K562 (cell line): ENCODE results near the gene ARHGAP26. TPM values are rescaled to one million over a fixed set of nuclear protein-coding genes. Genes with fewer than 3 reads are reported as not detected.

Experiments used
- ATAC-seq: fragments of 200-7000 bp; cut with Tn5 transposase; 3 replicates; pipeline ENCODE4 v1.9.1; 2020; ENCODE audit warnings: moderate library complexity
- BruUV-seq: library from RNA; stranded (reverse); fragments of 400-500 nt; replicated peaks from 2 replicates; lab custom pipeline; 2021; lab: Mats Ljungman, UMichigan
- CTCF ChIA-PET: fragments of 300-600 bp; formaldehyde crosslinking; extraction: SDS; loops from one replicate; lab custom pipeline; 2021; ENCODE audit warnings: low intra/inter-chr PET ratio; lab: Yijun Ruan, JAX
- POLR2A ChIA-PET: fragments of 300-600, 350-650 bp; sonication (Branson Sonifier 250); formaldehyde crosslinking; extraction: SDS; loops from one replicate; lab custom pipeline; 2021; ENCODE audit warnings: antibody characterized with exemption, inconsistent platforms; lab: Yijun Ruan, JAX
- DNase-seq, 4 experiments: peaks; one replicate each; pipeline versions ENCODE4 v3.0.0 to v3.0.0-alpha.2; 2011 to 2018; ENCODE audit warnings: low spot score in 3 of 4, mixed read lengths in 3 of 4; ENCODE audit errors: extremely low read depth in 1 of 4
- FAIRE-seq: peaks from 2 replicates; lab custom pipeline; 2011; peaks lifted over from hg19 to GRCh38; lab: Jason Lieb, UNC
- H2AFZ ChIP-seq: 2 replicates; pipeline ENCODE4 v1.6.0; 2011; ENCODE audit warnings: low read depth, low read length, control low read depth, inconsistent platforms
- H3K27ac ChIP-seq: fragments of 200-600 bp; 3 replicates; pipeline ENCODE4 v1.8.0; 2011; ENCODE audit warnings: low read depth, mild to moderate bottlenecking, control low read depth, inconsistent platforms, low read length, moderate library complexity, mixed read lengths; ENCODE audit errors: extremely low read depth
- H3K27me3 ChIP-seq, 2 experiments: fragments of 300-600 bp in 1 of 2; 2 replicates in 1 of 2; 3 replicates in 1 of 2; pipeline versions ENCODE4 v1.6.0 to v1.8.0; 2011; ENCODE audit warnings: inconsistent platforms in 2 of 2, low read length in 2 of 2, mild to moderate bottlenecking in 1 of 2, mixed read lengths in 1 of 2, moderate library complexity in 1 of 2; ENCODE audit not compliant: control insufficient read depth in 2 of 2, insufficient read depth in 2 of 2
- H3K36me3 ChIP-seq: fragments of 300-600 bp; 3 replicates; pipeline ENCODE4 v1.8.0; 2011; ENCODE audit warnings: mild to moderate bottlenecking, low read length, inconsistent platforms; ENCODE audit not compliant: control insufficient read depth, insufficient read depth
- H3K4me1 ChIP-seq, 2 experiments: fragments of 200-600 bp in 1 of 2; replicated peaks in 1 of 2; 2 replicates in 1 of 2; 3 replicates in 1 of 2; pipeline versions ENCODE4 v1.5.1 to v1.8.0; 2011; ENCODE audit warnings: inconsistent platforms in 2 of 2, low read length in 2 of 2, mild to moderate bottlenecking in 1 of 2, mixed read lengths in 1 of 2, moderate library complexity in 1 of 2; ENCODE audit not compliant: control insufficient read depth in 2 of 2, insufficient read depth in 2 of 2
- H3K4me2 ChIP-seq: 2 replicates; pipeline ENCODE4 v1.6.1; 2011; ENCODE audit warnings: low read length, control low read depth, inconsistent platforms, mixed read lengths; ENCODE audit not compliant: insufficient read depth
- H3K4me3 ChIP-seq: fragments of 200-600 bp; sonication (generic), shearing (Covaris generic); 2 replicates; pipeline ENCODE4 v1.5.1; 2016; ENCODE audit warnings: control low read depth, inconsistent platforms
- H3K79me2 ChIP-seq: fragments of 200-600 bp; 3 replicates; pipeline ENCODE4 v1.8.0; 2011; ENCODE audit warnings: low read length, inconsistent platforms; ENCODE audit not compliant: control insufficient read depth, insufficient read depth
- H3K9ac ChIP-seq, 2 experiments: 2 replicates each; pipeline versions ENCODE4 v1.6.0 to v1.6.1; 2011; ENCODE audit warnings: low read depth in 2 of 2, low read length in 2 of 2, control low read depth in 1 of 2, inconsistent platforms in 1 of 2, mild to moderate bottlenecking in 1 of 2, mixed read lengths in 1 of 2; ENCODE audit not compliant: insufficient read depth in 1 of 2
- H3K9me1 ChIP-seq: one replicate; pipeline ENCODE4 v1.6.0; 2011; ENCODE audit warnings: inconsistent platforms, mild to moderate bottlenecking, low read length, moderate library complexity; ENCODE audit not compliant: control insufficient read depth, insufficient read depth
- H3K9me3 ChIP-seq: replicated peaks from 2 replicates; pipeline ENCODE4 v1.5.1; 2011; ENCODE audit warnings: low read depth, low read length, inconsistent platforms; ENCODE audit not compliant: control insufficient read depth, insufficient read depth
- H4K20me1 ChIP-seq: replicated peaks from 2 replicates; pipeline ENCODE4 v1.6.1; 2011; ENCODE audit warnings: low read length, inconsistent platforms, mixed read lengths; ENCODE audit not compliant: control insufficient read depth, insufficient read depth
- CBFA2T3 ChIP-seq: fragments of 450-650 bp; IDR thresholded peaks from 2 replicates; pipeline ENCODE4 v1.6.1; 2017
- CBX1 ChIP-seq: sonication (generic); IDR thresholded peaks from 2 replicates; pipeline ENCODE4 v1.6.1; 2016; ENCODE audit warnings: antibody characterized with exemption, low read depth, mild to moderate bottlenecking
- FOXA1 ChIP-seq: fragments of 450-650 bp; IDR thresholded peaks from 2 replicates; pipeline ENCODE4 v1.6.1; 2016; ENCODE audit warnings: mild to moderate bottlenecking, borderline replicate concordance
- HDAC2 ChIP-seq: fragments of 450-650 bp; IDR thresholded peaks from 2 replicates; pipeline ENCODE4 v1.6.1; 2016; ENCODE audit warnings: mild to moderate bottlenecking
- PBX2 ChIP-seq, 2 experiments: IDR thresholded peaks in 1 of 2; conservative IDR thresholded peaks in 1 of 2; 2 replicates each; pipeline ENCODE4 v1.6.1; 2016; ENCODE audit warnings: low read depth in 2 of 2, mild to moderate bottlenecking in 1 of 2, missing compliant biosample characterization in 1 of 2, missing genetic modification characterization in 1 of 2, moderate library complexity in 1 of 2
- SFPQ ChIP-seq: fragments of 200-400 bp; formaldehyde crosslinking; IDR thresholded peaks from 2 replicates; pipeline ENCODE4 v1.6.1; 2017; ENCODE audit warnings: mild to moderate bottlenecking, low read depth, low read length, moderate library complexity
- SMARCE1 ChIP-seq: fragments of 450-650 bp; IDR thresholded peaks from 2 replicates; pipeline ENCODE4 v1.7.1; 2016; ENCODE audit warnings: mild to moderate bottlenecking
- ZBTB17 ChIP-seq: fragments of 450-650 bp; formaldehyde crosslinking; IDR thresholded peaks from 2 replicates; pipeline ENCODE4 v1.4.0; 2020; ENCODE audit warnings: mild to moderate bottlenecking
- ZNF232 ChIP-seq: sonication (generic); formaldehyde crosslinking; IDR thresholded peaks from 2 replicates; pipeline ENCODE4 v1.8.0; 2022; ENCODE audit warnings: mild to moderate bottlenecking, missing genetic modification reagents
- ZNF280A ChIP-seq: fragments of 450-650 bp; IDR thresholded peaks from 2 replicates; pipeline ENCODE4 v1.6.1; 2018; ENCODE audit warnings: mild to moderate bottlenecking, low read depth; ENCODE audit not compliant: partially characterized antibody
- ZNF589 ChIP-seq: fragments of 200-800 bp; sonication (Bioruptor generic); IDR thresholded peaks from 2 replicates; pipeline ENCODE4 v1.6.1; 2016; ENCODE audit warnings: low read depth, missing genetic modification characterization, missing compliant biosample characterization
- ZNF668 ChIP-seq: fragments of 250-450 bp; sonication (Bioruptor Pico); IDR thresholded peaks from 2 replicates; pipeline ENCODE4 v1.8.0; 2022; ENCODE audit warnings: mild to moderate bottlenecking, inconsistent platforms
- WGBS: fragments of 100-300 bp; shearing (Covaris generic); methylation state at CpG from one replicate; pipeline ENCODE4 v1.1.6; 2016; ENCODE audit warnings: low coverage, mixed read lengths; ENCODE audit not compliant: insufficient coverage; ENCODE audit errors: missing lambda C conversion rate; 5-methylcytosine and 5-hydroxymethylcytosine counted together
- in situ Hi-C: fragments of 300-500 bp; cut with MboI; formaldehyde crosslinking; loops from 4 replicates; pipeline ENCODE4 v1.15.0; 2018; ENCODE audit warnings: inconsistent platforms, mixed read lengths
- intact Hi-C: fragments of 100-400 bp; cut with micrococcal nuclease; formaldehyde crosslinking; loops from 2 replicates; pipeline ENCODE4 v1.14.2; 2022
- polyA plus RNA-seq, 8 experiments: library from polyadenylated mRNA; depleted of rRNA in 4 of 8; stranded (reverse) in 5 of 8; unstranded in 3 of 8; fragments of >200 nt; fragmentation: Nextera tagmentation in 2 of 8; fragmentation: Illumina TruSeq in 1 of 8; extraction: Ambion mirVana in 2 of 8; extraction: Trizol in 1 of 8; gene quantifications; 2 replicates each; pipeline versions ENCODE4 v1.2.1 to v1.2.3, GENCODE V29; 2011 to 2014; ENCODE audit warnings: inconsistent platforms in 1 of 8, missing spikeins in 1 of 8
- total RNA-seq, 7 experiments: library from RNA; depleted of rRNA in 6 of 7; stranded (reverse); fragments of >200 nt in 6 of 7; fragmentation: Illumina TruSeq in 2 of 7; extraction: Trizol in 2 of 7; gene quantifications; 2 replicates each; pipeline versions ENCODE4 v1.2.1 to v1.2.3, GENCODE V29; 2011 to 2021; ENCODE audit warnings: low replicate concordance in 1 of 7
- TF ChIP-seq, protein P1 (sequence below), 2 experiments: fragments of 150-350 bp in 1 of 2; IDR thresholded peaks; 2 replicates each; pipeline ENCODE4 v1.6.1; 2012 to 2016; ENCODE audit warnings: low read depth in 2 of 2, low read length in 2 of 2, mild to moderate bottlenecking in 1 of 2, moderate library complexity in 1 of 2

Gene ARHGAP26
- total and polyA plus RNA-seq, 9 of the 15 experiments (the other 6 are each of a cell fraction or from before 2014, with no cell fraction given) = 0.13 to 1.1 (median 0.55) TPM

GRCh38 chr5:143076377-143076776 lies 306.2 kb downstream of the ARHGAP26 start:
- Histone ChIP-seq H3K36me3 (no peaks in the 10 kb centered on the region), H4K20me1 (no peaks in the 10 kb centered on the region), H3K9me1 (no peaks in the 10 kb centered on the region), H2AFZ (no peak overlapping the region), H3K4me1 (no peaks in the 10 kb centered on the region), H3K27me3 (peaks cover 0 to 6% of the 10 kb centered on the region in 2 experiments; a peak in 3 of 5 replicates), H3K4me2 (no peak overlapping the region), H3K79me2 (no peaks in the 10 kb centered on the region), H3K4me3 (no peak overlapping the region), H3K9me3 (no peaks in the 10 kb centered on the region), H3K9ac (no peak overlapping the region), H3K27ac (no peak overlapping the region)
- ChIA-PET POLR2A (interaction anchor here (0.7 to 0.9 kb wide), 2 partner anchors 10 to 334 kb away, joined by 3 to 4 read pairs; no protein-coding TSS in a partner anchor), CTCF (no interaction called here)
- DNase-seq (no peak), FAIRE-seq (no peak), ATAC-seq (no peak)
- 5% methylated on average over 1 of the region's 1 CpG for WGBS
- TF ChIP-seq ZNF232 (CRISPR knock-in tag) (no peak), CBFA2T3 (no peak), ZNF668 (no peak), ZBTB17 (no peak), ZNF589 (CRISPR knock-in tag) (no peak), FOXA1 (no peak), SMARCE1 (no peak), PBX2 (CRISPR knock-in tag; IDR thresholded peaks at IDR 0.05; ENCODE audit: low read depth) (no peak), PBX2 (tag; conservative IDR thresholded peaks at IDR 0.05; ENCODE audit: low read depth) (no peak), CBX1 (no peak), ZNF280A (no peak), HDAC2 (no peak), SFPQ (no peak)
- TF ChIP-seq, protein P1, sequence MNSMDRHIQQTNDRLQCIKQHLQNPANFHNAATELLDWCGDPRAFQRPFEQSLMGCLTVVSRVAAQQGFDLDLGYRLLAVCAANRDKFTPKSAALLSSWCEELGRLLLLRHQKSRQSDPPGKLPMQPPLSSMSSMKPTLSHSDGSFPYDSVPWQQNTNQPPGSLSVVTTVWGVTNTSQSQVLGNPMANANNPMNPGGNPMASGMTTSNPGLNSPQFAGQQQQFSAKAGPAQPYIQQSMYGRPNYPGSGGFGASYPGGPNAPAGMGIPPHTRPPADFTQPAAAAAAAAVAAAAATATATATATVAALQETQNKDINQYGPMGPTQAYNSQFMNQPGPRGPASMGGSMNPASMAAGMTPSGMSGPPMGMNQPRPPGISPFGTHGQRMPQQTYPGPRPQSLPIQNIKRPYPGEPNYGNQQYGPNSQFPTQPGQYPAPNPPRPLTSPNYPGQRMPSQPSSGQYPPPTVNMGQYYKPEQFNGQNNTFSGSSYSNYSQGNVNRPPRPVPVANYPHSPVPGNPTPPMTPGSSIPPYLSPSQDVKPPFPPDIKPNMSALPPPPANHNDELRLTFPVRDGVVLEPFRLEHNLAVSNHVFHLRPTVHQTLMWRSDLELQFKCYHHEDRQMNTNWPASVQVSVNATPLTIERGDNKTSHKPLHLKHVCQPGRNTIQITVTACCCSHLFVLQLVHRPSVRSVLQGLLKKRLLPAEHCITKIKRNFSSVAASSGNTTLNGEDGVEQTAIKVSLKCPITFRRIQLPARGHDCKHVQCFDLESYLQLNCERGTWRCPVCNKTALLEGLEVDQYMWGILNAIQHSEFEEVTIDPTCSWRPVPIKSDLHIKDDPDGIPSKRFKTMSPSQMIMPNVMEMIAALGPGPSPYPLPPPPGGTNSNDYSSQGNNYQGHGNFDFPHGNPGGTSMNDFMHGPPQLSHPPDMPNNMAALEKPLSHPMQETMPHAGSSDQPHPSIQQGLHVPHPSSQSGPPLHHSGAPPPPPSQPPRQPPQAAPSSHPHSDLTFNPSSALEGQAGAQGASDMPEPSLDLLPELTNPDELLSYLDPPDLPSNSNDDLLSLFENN (IDR thresholded peaks at IDR 0.05; ENCODE audit: low read depth in 2 of 2, low read length in 2 of 2) = no peak
- BruUV-seq = no TSS peak
- intact Hi-C loops (no loop called here), in situ Hi-C loops (no loop called here)
